Measurements from ENCODE around the gene NCAM1. TPM values are rescaled to one million over a fixed set of nuclear protein-coding genes. Genes with fewer than 3 reads are reported as not detected.

NCAM1 gene
- total RNA-seq, 1 experiment from 2014 or later: 5.9 TPM

GRCh38 chr11:113113801-113114704, 152.8 kb downstream of the NCAM1 start:
- H3K9me3 Mint-ChIP-seq: no peaks in the 10 kb centered on the region
- no peak overlapping the region for H3K4me3 Mint-ChIP-seq
- peaks cover 5% of the 10 kb centered on the region for H3K4me1 Mint-ChIP-seq
- DNase-seq (ENCODE audit: low spot score) (peak; percentile 62), ATAC-seq (peak; percentile 99)
- TF ChIP-seq KAT7 (CRISPR knock-in tag; IDR thresholded peaks at IDR 0.05; ENCODE audit: borderline replicate concordance) (no peak), GABPB1 (CRISPR knock-in tag; IDR thresholded peaks at IDR 0.05) (no peak), ZNF138 (CRISPR knock-in tag; conservative IDR thresholded peaks at IDR 0.05) (0 out of 2 replicates have a peak, but pooled peaks have one; percentile 44), ELF4 (CRISPR knock-in tag; IDR thresholded peaks at IDR 0.05; ENCODE audit: low read depth) (no peak), HMGXB4 (CRISPR knock-in tag; IDR thresholded peaks at IDR 0.05) (no peak), SOX15 (CRISPR knock-in tag; IDR thresholded peaks at IDR 0.05) (no peak), NFATC4 (CRISPR knock-in tag; IDR thresholded peaks at IDR 0.05) (no peak), CTCF (IDR thresholded peaks at IDR 0.05) (peak; percentile 33; the same call in 1 of the 2 replicates), NR1H2 (CRISPR knock-in tag; IDR thresholded peaks at IDR 0.05) (no peak), ARID4B (CRISPR knock-in tag; IDR thresholded peaks at IDR 0.05; ENCODE audit: borderline replicate concordance) (no peak), JAZF1 (CRISPR knock-in tag; IDR thresholded peaks at IDR 0.05) (no peak), ZNF317 (CRISPR knock-in tag; IDR thresholded peaks at IDR 0.05; ENCODE audit: borderline replicate concordance, low read depth) (no peak), ZNF219 (CRISPR knock-in tag; IDR thresholded peaks at IDR 0.05; ENCODE audit: borderline replicate concordance) (no peak), CREM (CRISPR knock-in tag; IDR thresholded peaks at IDR 0.05) (no peak), IRF1 (CRISPR knock-in tag; IDR thresholded peaks at IDR 0.05) (no peak)
- TF ChIP-seq, protein P1, sequence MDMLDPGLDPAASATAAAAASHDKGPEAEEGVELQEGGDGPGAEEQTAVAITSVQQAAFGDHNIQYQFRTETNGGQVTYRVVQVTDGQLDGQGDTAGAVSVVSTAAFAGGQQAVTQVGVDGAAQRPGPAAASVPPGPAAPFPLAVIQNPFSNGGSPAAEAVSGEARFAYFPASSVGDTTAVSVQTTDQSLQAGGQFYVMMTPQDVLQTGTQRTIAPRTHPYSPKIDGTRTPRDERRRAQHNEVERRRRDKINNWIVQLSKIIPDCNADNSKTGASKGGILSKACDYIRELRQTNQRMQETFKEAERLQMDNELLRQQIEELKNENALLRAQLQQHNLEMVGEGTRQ (CRISPR knock-in tag; IDR thresholded peaks at IDR 0.05): no peak
- ChIA-PET POLR2A (interaction anchor here (1.1 kb wide), 1 partner anchor 10 kb away, joined by 3 read pairs; no protein-coding TSS in a partner anchor), CTCF (interaction anchor here (0.8 to 3.1 kb wide), 18 partner anchors 10 to 673 kb away, joined by 3 to 28 read pairs (median 4); no protein-coding TSS in a partner anchor)
- H3K36me3 Mint-ChIP-seq: no peaks in the 10 kb centered on the region
- H3K27ac Mint-ChIP-seq: no peak overlapping the region
- H3K27me3 Mint-ChIP-seq (ENCODE audit: low read depth): no peaks in the 10 kb centered on the region
